Small intestine (tissue), 7 donors: Measurements from ENCODE around the gene TTC39B. TPM values are rescaled to one million over a fixed set of nuclear protein-coding genes. Genes with fewer than 3 reads are reported as not detected.

Source experiments
- DNase-seq, 2 donors: peaks; one replicate each; pipeline versions ENCODE4 v3.0.0 to v3.0.0-alpha.2; 2013
- FAIRE-seq: peaks from 2 replicates; lab custom pipeline; 2012; peaks lifted over from hg19 to GRCh38; lab: Jason Lieb, UNC
- H3K27ac ChIP-seq, 3 donors: one replicate each; pipeline ENCODE4 v1.5.1; 2013; ENCODE audit warnings: low read length in 2 of 3, mild to moderate bottlenecking in 2 of 3, control low read depth in 1 of 3, inconsistent platforms in 1 of 3, low read depth in 1 of 3, moderate library complexity in 1 of 3
- H3K27me3 ChIP-seq, 3 donors: one replicate each; pipeline ENCODE4 v1.6.1; 2013; ENCODE audit warnings: low read length in 3 of 3, inconsistent platforms in 1 of 3; ENCODE audit not compliant: control insufficient read depth in 3 of 3, insufficient read depth in 3 of 3
- H3K36me3 ChIP-seq, 3 donors: one replicate each; pipeline ENCODE4 v1.6.1; 2013; ENCODE audit warnings: low read length in 3 of 3, inconsistent platforms in 1 of 3, low read depth in 1 of 3, mild to moderate bottlenecking in 1 of 3, moderate library complexity in 1 of 3; ENCODE audit not compliant: control insufficient read depth in 3 of 3, insufficient read depth in 2 of 3
- H3K4me1 ChIP-seq, 3 donors: one replicate each; pipeline ENCODE4 v1.6.1; 2013; ENCODE audit warnings: low read length in 2 of 3, inconsistent platforms in 1 of 3, low read depth in 1 of 3, mild to moderate bottlenecking in 1 of 3, moderate library complexity in 1 of 3; ENCODE audit not compliant: control insufficient read depth in 3 of 3, insufficient read depth in 2 of 3
- H3K4me3 ChIP-seq, 3 donors: one replicate each; pipeline ENCODE4 v1.5.1; 2013; ENCODE audit warnings: low read length in 3 of 3, control low read depth in 1 of 3, inconsistent platforms in 1 of 3, low read depth in 1 of 3, mild to moderate bottlenecking in 1 of 3, moderate library complexity in 1 of 3
- H3K9me3 ChIP-seq, 2 donors: one replicate each; pipeline ENCODE4 v1.6.1; 2013; ENCODE audit warnings: low read depth in 1 of 2, low read length in 1 of 2; ENCODE audit not compliant: control insufficient read depth in 2 of 2, insufficient read depth in 1 of 2
- WGBS, 3 donors: extraction: QIAGEN DNeasy Blood & Tissue Kit; methylation state at CpG; one replicate each; pipeline ENCODE4 v1.1.7; 2013; 5-methylcytosine and 5-hydroxymethylcytosine counted together
- polyA plus RNA-seq, 4 donors: library from polyadenylated mRNA; stranded (reverse) in 3 of 4; unstranded in 1 of 4; fragments of 200-250 nt in 3 of 4; fragments of 120-200 nt in 1 of 4; gene quantifications; one replicate each; pipeline versions ENCODE4 v1.2.1 to v1.2.3, GENCODE V29; 2013
- donor health status: healthy with polysubstance abuse.
- donor health status: control.
- donor health status: control.
- donor health status: Bipolar disorder and iron deficiency.
- donor health status: healthy.

The TTC39B gene
- polyA plus RNA-seq, 4 donors: 4.8 to 33.6 (median 6.2) TPM

DNA sequence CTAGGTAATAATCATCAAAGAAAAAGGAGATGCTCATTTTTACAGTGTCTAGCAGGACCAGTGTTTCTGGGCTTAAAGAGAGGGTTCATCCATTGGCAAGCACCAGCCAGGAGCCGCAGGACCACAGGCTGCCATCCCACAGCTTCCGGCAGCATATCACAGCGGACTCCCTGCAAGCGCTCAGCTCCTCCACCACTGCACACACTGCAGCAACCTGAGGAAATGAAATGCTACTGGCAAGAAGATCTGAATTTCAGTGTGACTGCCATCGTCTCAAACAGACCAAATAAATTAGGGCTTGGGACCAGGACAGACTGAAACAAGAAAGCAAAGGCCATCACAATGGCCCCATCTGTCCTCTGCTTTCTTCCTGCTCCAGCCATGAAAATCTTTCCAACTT, 114.2 kb downstream of the TTC39B start:
- no peak for FAIRE-seq

DNA sequence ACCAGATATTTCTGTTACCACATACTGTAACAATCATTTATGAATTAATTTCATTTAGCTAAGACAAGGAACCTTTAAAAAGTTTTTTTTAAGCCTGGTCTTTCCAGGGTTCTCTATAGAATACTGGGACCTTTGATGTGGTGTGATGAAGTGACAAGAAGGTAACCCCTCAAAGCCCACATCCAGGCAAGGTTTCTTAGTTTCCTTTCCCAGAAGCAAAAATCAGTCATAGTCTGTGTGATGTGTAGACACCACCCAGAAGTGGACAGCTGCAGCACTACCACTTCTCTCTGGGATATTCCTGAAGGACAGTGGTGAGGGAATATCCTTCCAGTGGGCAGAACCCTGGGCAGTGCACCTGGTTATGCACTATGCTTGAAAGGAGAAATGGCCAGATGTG, 115.6 kb downstream of the TTC39B start:
- Histone ChIP-seq H3K27ac (no peak overlapping the region), H3K27me3 (no peaks in the 10 kb centered on the region), H3K4me1 (no peaks in the 10 kb centered on the region), H3K36me3 (peaks cover 20 to 27% (median 20%) of the 10 kb centered on the region in 3 donors), H3K4me3 (no peak overlapping the region), H3K9me3 (no peaks in the 10 kb centered on the region)
- FAIRE-seq (no peak), DNase-seq (no peak)

More for the DNA sequence above, 114.2 kb downstream of the TTC39B start:
- Histone ChIP-seq H3K4me3 (no peak overlapping the region), H3K27me3 (no peaks in the 10 kb centered on the region), H3K9me3 (peaks cover 0 to 4% of the 10 kb centered on the region in 2 donors), H3K27ac (no peak overlapping the region), H3K4me1 (no peaks in the 10 kb centered on the region), H3K36me3 (peaks cover 15 to 21% (median 15%) of the 10 kb centered on the region in 3 donors)
- no peak for DNase-seq
- 96 to 100% (median 97%) methylated on average over 5 of the region's 5 CpGs for WGBS, 3 donors

DNA sequence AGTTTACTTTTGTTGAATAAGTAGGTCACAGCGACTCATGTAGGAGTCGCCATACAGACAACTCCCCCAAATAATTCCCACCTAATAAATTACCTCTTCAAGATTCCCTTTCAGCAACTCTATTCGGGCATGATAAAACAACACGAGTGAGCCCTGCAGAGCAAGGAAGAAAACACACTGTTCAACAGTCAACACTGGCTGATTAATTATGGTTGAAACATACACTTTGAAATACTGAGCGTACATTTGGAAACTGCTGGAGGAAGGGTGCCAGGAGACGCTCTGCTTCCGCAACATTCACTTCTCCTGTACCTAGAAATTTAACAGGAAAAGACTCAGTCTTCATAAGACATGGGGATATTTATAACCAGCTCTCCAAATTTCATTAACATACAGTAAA, 117.5 kb downstream of the TTC39B start:
- Histone ChIP-seq H3K4me3 (no peak overlapping the region), H3K27me3 (no peaks in the 10 kb centered on the region), H3K36me3 (peaks cover 18 to 26% (median 22%) of the 10 kb centered on the region in 3 donors), H3K27ac (no peak overlapping the region), H3K9me3 (no peaks in the 10 kb centered on the region), H3K4me1 (no peaks in the 10 kb centered on the region)
- no peak for DNase-seq
- 82 to 93% (median 86%) methylated on average over 7 of the region's 7 CpGs for WGBS, 3 donors
- no peak for FAIRE-seq

DNA sequence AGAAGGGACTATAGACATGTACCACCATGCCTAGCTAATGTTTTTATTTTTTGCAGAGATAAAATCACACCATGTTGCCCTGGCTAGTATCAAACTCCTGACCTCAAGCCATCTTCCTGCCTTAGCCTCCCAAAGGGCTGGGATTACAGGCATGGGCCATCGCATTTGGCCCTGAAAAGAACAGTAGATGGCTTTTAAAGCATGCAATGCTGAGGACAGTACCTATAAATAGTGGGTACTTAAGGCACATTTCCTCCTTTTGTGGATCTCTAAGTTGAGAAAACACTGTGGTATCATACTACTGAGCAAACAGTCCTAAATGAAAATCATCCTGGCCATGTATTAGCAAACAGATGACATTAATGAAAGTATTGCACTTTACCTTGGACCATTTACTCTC, 119.4 kb downstream of the TTC39B start:
- Histone ChIP-seq H3K9me3 (no peaks in the 10 kb centered on the region), H3K27ac (no peak overlapping the region), H3K4me1 (no peaks in the 10 kb centered on the region), H3K4me3 (no peak overlapping the region), H3K27me3 (no peaks in the 10 kb centered on the region), H3K36me3 (peaks cover 18 to 24% (median 20%) of the 10 kb centered on the region in 3 donors)
- DNase-seq (no peak), FAIRE-seq (no peak)
- 83 to 100% (median 92%) methylated on average over 1 of the region's 1 CpG for WGBS, 3 donors

DNA sequence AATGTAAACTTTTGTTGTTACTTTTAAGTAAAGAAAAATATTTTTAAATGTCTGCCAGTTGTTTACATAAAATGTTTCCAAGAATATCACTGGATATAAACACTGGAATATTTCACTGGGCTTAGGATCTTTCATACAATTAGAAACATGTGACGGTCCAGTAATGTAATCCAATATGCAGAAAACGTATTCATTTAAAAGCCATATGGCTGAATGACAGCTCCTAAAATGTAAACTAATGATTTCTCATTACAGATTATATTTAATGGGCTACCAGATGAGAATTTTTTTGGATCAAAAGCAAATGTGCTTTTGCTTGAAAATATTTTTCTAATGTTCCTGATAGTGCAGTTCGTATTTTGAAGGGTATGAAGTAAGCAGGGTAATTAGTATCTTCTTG, 124.3 kb downstream of the TTC39B start:
- no peaks in the 10 kb centered on the region for H3K9me3 ChIP-seq
- H3K27ac ChIP-seq: no peak overlapping the region
- FAIRE-seq (no peak), DNase-seq (no peak)
- WGBS, 3 donors: 47 to 58% (median 56%) methylated on average over 3 of the region's 3 CpGs
- H3K36me3 ChIP-seq: peaks cover 8 to 22% (median 13%) of the 10 kb centered on the region in 3 donors
- H3K4me3 ChIP-seq: no peak overlapping the region
- H3K27me3 ChIP-seq: no peaks in the 10 kb centered on the region
- H3K4me1 ChIP-seq: no peaks in the 10 kb centered on the region

DNA sequence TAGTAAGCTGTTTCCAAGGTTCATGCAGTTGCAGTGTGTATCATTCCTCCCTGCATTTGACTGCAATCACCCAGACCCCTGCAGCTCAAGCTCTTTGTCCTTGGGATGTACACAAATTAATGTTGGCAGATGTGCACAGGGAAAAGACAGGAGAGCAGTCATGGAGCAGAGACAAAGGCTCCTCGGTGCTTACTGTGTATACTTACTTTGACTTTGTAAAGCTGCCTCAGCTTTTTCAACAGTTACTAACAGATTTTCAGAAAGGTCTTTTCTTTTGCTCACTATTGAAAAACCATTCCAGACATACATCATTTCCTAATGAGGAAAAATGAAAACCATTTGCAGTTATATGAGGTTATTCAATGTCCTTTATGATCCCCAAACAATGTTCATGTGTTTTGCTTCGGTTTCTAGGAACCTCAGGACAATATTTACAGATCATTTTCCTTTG, 124.9 kb downstream of the TTC39B start:
- H3K27me3 ChIP-seq: no peaks in the 10 kb centered on the region
- H3K9me3 ChIP-seq: no peaks in the 10 kb centered on the region
- DNase-seq (no peak), FAIRE-seq (no peak)
- H3K36me3 ChIP-seq: peaks cover 3 to 18% (median 10%) of the 10 kb centered on the region in 3 donors
- H3K4me3 ChIP-seq: no peak overlapping the region
- H3K27ac ChIP-seq: peak overlapping the region in 1 of 3 donors; percentile 42
- no peaks in the 10 kb centered on the region for H3K4me1 ChIP-seq
- WGBS, 3 donors: 55 to 88% (median 75%) methylated on average over 2 of the region's 2 CpGs

DNA sequence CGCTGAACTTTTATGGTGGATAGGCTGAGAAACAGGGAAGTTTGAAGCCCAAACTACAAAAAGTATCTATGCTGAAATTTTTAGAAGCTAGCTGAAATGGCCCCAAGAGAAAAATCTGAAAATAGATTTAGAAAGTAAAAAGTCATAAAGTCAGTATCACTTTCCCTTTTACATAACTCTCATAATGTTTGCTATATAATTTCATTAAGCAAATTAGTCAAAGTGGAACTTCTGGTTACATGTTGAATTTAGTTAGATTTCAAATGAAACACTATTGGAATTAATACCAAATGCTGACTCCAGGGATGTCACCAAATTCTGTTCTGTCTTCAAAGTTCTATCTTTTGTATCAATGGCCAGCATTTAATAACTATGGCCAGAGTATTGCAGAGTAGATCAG, 126.9 kb downstream of the TTC39B start:
- H3K9me3 ChIP-seq: no peaks in the 10 kb centered on the region
- H3K4me1 ChIP-seq: no peaks in the 10 kb centered on the region
- no peak overlapping the region for H3K27ac ChIP-seq
- peaks cover 3 to 12% (median 12%) of the 10 kb centered on the region in 3 donors for H3K36me3 ChIP-seq
- no peak overlapping the region for H3K4me3 ChIP-seq
- H3K27me3 ChIP-seq: no peaks in the 10 kb centered on the region
- DNase-seq: no peak
- WGBS, 3 donors: 93 to 100% (median 97%) methylated on average over 1 of the region's 1 CpG
- FAIRE-seq: no peak

DNA sequence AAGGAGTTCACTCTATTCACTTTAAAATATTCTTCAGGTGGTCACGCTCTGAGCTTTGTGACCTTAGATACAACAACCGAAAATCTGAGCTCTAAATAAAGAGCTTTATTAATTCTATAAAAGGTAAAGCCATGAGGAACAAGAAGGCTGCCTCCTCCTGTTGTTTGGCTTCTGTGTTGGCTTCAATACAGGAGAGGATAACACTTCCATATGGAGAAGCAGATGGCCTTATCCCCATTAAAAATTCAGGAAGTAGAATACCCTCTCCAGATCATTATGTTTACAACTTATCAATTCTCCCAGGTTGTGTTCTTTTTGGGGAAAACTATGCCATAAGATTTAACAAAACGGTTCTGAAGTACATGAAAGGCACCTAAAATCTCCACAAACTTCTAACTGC, 128.4 kb downstream of the TTC39B start:
- Histone ChIP-seq H3K27me3 (no peaks in the 10 kb centered on the region), H3K36me3 (peaks cover 3 to 20% (median 8%) of the 10 kb centered on the region in 3 donors), H3K4me3 (no peak overlapping the region), H3K9me3 (no peaks in the 10 kb centered on the region), H3K27ac (no peak overlapping the region), H3K4me1 (no peaks in the 10 kb centered on the region)
- 87 to 98% (median 96%) methylated on average over 3 of the region's 3 CpGs for WGBS, 3 donors
- DNase-seq (no peak), FAIRE-seq (no peak)

DNA sequence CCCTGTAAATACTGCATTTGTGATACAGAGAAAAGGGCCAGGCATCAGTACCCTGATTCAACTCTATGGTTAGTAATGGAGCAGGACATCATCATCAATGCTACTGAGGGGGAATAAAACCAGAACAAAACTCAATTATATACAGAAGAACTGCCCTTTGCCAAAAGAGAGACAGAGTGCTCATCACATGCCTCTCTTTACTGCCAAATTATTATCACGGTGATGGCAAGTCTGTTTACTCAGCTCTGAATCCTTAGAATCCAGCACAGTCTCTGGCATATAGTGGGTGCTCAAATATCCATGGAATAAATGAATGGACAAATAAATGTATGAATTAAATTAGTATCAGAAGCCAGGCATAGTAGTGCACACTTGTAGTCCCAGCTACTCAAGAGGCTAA, 130.2 kb downstream of the TTC39B start:
- Histone ChIP-seq H3K36me3 (peaks cover 3 to 21% (median 5%) of the 10 kb centered on the region in 3 donors), H3K4me3 (no peak overlapping the region), H3K27me3 (no peaks in the 10 kb centered on the region), H3K9me3 (no peaks in the 10 kb centered on the region), H3K4me1 (no peaks in the 10 kb centered on the region), H3K27ac (no peak overlapping the region)
- whole genome bisulfite sequencing, 3 donors: 77 to 94% (median 89%) methylated on average over 1 of the region's 1 CpG
- DNase-seq (no peak), FAIRE-seq (no peak)
